Measurements from ENCODE around the gene SERPINA6.

Gene SERPINA6

DNA sequence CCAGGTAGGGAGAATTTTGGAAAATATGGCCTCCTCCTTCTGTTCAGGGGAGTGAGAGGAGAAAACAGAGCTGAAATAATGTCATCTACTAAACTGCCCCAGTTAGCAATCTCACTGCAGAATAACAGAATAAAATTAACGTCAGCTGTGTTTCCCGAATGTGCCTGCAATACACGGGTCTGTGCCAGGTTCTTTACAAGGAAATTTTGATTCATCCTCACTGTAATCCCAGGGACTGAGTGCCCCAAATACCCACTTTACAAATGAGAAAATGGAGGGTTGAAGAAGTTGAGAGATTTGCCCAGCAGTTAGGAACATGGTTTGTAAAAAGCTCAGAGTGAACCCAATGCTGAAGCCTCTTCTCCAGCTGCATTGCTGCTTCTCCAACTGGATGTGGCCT is 21.3 kb upstream of the SERPINA6 start:
- no peak overlapping the region for H3K27ac Mint-ChIP-seq
- no peaks in the 10 kb centered on the region for H3K36me3 Mint-ChIP-seq (ENCODE audit: low read depth)
- H3K9me3 Mint-ChIP-seq, result peaks cover 9% of the 10 kb centered on the region
- DNase-seq (ENCODE audit: low spot score), result no peak
- no peaks in the 10 kb centered on the region for H3K27me3 Mint-ChIP-seq (ENCODE audit: low read depth)
- H3K4me1 Mint-ChIP-seq (ENCODE audit: low read depth), result peaks cover 12% of the 10 kb centered on the region
- H3K4me3 Mint-ChIP-seq, result no peak overlapping the region

DNA sequence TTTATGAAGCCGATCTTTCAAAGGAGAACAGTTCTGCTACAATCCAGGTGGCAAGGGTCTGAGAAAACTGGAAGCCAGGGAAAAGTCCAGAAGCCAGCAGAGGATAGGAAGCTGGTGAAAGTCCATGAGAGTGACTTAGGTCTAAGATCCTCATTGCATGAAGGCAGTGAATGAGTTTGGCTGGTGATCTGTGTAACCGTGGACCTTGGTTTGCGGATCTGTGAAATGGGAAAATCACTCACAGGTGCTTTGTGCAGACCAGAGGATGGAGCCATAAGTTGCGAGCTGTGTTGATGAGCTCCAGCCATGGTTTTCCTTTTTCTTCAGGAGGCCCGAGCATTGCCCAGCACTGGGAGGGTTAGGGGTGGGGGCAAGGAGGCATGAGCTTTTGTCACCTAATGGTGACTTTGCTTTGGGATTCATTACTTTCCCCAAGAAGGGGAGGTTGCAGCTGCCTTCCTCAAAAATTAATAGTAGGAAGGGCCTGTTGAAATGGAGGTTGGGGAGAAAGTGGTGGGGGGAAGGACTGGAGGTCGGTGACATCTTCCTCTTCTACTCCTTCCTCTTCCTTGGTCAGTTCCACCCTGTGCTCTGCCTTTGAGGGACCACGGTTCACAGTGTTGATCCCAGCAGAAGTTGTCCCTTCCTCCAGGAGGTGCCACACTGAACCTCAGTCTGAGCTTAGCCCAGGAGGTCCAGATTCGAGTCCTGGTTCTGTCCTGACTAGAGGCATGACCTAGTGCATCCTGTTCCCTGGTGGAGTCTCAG is 20.3 kb upstream of the SERPINA6 start:
- H3K27ac Mint-ChIP-seq, result no peak overlapping the region
- H3K4me1 Mint-ChIP-seq (ENCODE audit: low read depth), result peaks cover 12% of the 10 kb centered on the region
- H3K4me3 Mint-ChIP-seq, result no peak overlapping the region
- no peak for DNase-seq (ENCODE audit: low spot score)
- peaks cover 13% of the 10 kb centered on the region for H3K9me3 Mint-ChIP-seq
- H3K27me3 Mint-ChIP-seq (ENCODE audit: low read depth), result no peaks in the 10 kb centered on the region
- H3K36me3 Mint-ChIP-seq (ENCODE audit: low read depth), result no peaks in the 10 kb centered on the region

DNA sequence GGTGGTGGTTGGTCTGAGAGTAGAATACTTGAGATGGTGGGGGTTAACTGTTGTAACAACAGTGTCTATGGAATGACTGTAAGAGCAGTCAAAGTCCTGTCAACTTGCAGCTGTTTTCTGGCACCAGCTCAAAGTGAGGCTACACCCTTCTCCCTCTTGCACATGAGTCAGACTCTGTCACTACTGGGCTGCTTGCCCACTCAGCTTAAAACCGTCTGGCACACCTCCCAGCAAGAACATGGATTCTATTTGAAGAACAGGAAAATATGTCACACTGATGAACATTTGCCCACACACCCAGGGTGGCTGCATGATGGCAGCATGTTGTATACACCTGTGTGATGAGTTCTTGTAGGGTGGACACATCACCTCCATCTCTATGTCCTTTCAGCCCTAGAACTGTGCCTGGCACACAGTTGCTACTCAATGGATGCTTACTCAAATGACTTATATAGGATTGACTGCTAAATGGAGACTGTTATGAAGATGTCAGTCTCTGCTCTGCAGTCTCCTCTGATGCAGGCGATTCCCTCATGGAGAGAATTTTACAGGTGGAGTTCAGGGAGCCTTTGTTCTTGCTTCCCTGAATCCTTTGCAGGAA is 19.3 kb upstream of the SERPINA6 start:
- no peaks in the 10 kb centered on the region for H3K36me3 Mint-ChIP-seq (ENCODE audit: low read depth)
- no peak overlapping the region for H3K27ac Mint-ChIP-seq
- H3K4me3 Mint-ChIP-seq, result no peak overlapping the region
- H3K9me3 Mint-ChIP-seq, result peaks cover 13% of the 10 kb centered on the region
- DNase-seq (ENCODE audit: low spot score), result no peak
- peaks cover 12% of the 10 kb centered on the region for H3K4me1 Mint-ChIP-seq (ENCODE audit: low read depth)
- H3K27me3 Mint-ChIP-seq (ENCODE audit: low read depth), result no peaks in the 10 kb centered on the region

DNA sequence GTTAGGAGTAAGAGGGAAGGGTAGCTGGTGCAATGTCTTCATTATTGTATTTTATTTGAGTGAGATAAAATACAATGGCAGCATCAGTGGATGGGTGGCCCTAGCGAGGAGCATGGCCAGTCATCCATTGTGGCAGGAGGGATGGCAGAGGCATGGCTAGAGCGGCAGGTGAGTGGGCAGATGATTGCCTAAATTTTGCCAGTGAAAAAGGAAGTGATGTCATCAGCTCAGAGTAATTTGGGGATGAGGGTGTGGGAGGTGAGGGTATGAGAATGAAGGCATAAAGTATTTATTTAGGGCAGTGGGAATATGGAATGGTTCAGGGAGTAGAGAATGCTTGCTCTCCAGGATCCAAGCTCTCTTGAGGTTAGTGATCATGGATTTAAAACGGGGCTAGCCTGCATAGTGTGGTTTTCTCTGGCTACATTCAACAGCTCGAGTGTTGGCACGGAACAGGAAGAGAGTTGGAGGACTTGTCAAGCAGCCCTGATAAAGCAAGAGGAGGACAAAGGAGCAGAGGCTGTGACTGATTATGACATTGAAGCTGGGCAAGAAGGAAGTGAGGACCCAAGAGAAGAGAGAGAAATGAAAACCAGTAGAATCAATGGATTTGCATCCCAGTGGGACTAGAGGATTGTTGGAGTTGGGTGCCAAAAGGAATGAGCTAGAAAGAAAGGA is 18.7 kb upstream of the SERPINA6 start:
- peak overlapping the region; percentile 19 for H3K4me3 Mint-ChIP-seq
- no peaks in the 10 kb centered on the region for H3K36me3 Mint-ChIP-seq (ENCODE audit: low read depth)
- H3K27me3 Mint-ChIP-seq (ENCODE audit: low read depth), result no peaks in the 10 kb centered on the region
- peaks cover 13% of the 10 kb centered on the region for H3K9me3 Mint-ChIP-seq
- peaks cover 12% of the 10 kb centered on the region for H3K4me1 Mint-ChIP-seq (ENCODE audit: low read depth)
- no peak overlapping the region for H3K27ac Mint-ChIP-seq
- no peak for DNase-seq (ENCODE audit: low spot score)

DNA sequence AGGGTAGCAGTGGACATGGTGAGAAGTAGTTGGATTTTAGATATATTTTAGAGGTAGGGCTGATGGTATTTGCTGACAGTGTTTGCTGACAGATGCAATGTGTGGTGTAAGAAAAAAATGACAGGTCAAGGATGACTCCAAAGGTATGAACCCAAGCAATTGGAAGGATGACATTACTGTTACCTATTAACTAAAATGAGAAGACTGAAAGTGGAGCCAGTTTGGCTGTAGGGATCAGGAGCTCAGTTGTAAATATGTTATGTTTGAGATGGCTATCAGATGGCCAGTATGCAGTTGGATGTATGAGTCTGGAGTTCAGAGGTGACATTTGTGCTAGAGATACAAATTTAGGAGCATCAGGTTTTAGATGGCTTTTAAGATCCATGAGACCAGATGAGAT is 17.4 kb upstream of the SERPINA6 start:
- Mint-ChIP-seq H3K27ac (no peak overlapping the region), H3K4me3 (no peak overlapping the region), H3K4me1 (ENCODE audit: low read depth) (peaks cover 7% of the 10 kb centered on the region), H3K27me3 (ENCODE audit: low read depth) (no peaks in the 10 kb centered on the region), H3K36me3 (ENCODE audit: low read depth) (no peaks in the 10 kb centered on the region), H3K9me3 (peaks cover 13% of the 10 kb centered on the region)
- DNase-seq (ENCODE audit: low spot score), result no peak

DNA sequence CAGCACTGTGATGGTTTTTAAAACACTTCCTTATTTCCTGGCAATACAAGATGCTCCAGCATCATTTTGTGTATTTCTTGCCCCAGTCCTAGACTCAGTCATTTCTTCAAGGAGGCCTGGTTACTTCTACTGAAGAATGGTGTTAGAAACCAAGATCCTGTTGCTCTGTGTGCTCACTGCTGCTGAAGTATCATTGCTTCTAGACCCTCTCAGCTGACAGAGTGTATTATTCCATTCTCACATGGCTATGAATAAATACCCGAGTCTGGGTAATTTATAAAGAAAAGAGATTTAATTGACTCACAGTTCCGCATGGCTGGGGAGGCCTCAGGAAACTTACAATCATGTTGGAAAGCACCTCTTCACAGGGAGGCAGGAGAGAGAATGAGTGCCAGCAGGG is 14.9 kb upstream of the SERPINA6 start:
- H3K4me3 Mint-ChIP-seq, result no peak overlapping the region
- H3K36me3 Mint-ChIP-seq (ENCODE audit: low read depth), result no peaks in the 10 kb centered on the region
- no peak overlapping the region for H3K27ac Mint-ChIP-seq
- H3K9me3 Mint-ChIP-seq, result peaks cover 7% of the 10 kb centered on the region
- H3K27me3 Mint-ChIP-seq (ENCODE audit: low read depth), result peaks cover 7% of the 10 kb centered on the region
- no peak for DNase-seq (ENCODE audit: low spot score)
- peaks cover 7% of the 10 kb centered on the region for H3K4me1 Mint-ChIP-seq (ENCODE audit: low read depth)

DNA sequence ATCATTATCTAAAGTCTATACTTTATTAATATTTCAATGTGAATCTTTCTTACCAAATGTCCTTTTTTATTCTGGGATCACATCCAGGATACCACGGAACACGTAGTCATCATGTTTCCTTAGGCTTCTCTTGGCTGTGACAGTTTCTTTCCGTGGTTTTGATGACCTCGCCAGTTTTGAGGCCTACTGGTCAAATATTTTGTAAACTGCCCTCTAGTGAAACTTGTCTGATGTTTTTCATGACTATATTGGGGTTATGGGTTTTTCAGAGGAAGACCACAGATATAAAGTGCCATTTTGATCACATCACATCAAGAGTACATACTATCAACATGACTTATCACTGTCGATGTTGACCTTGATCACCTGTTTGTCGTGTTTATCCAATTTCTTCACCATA is 14.1 kb upstream of the SERPINA6 start:
- H3K9me3 Mint-ChIP-seq, result peaks cover 7% of the 10 kb centered on the region
- no peak overlapping the region for H3K27ac Mint-ChIP-seq
- H3K4me1 Mint-ChIP-seq (ENCODE audit: low read depth), result peaks cover 7% of the 10 kb centered on the region
- no peak overlapping the region for H3K4me3 Mint-ChIP-seq
- H3K27me3 Mint-ChIP-seq (ENCODE audit: low read depth), result peaks cover 7% of the 10 kb centered on the region
- peak; percentile 14 for DNase-seq (ENCODE audit: low spot score)
- H3K36me3 Mint-ChIP-seq (ENCODE audit: low read depth), result no peaks in the 10 kb centered on the region

DNA sequence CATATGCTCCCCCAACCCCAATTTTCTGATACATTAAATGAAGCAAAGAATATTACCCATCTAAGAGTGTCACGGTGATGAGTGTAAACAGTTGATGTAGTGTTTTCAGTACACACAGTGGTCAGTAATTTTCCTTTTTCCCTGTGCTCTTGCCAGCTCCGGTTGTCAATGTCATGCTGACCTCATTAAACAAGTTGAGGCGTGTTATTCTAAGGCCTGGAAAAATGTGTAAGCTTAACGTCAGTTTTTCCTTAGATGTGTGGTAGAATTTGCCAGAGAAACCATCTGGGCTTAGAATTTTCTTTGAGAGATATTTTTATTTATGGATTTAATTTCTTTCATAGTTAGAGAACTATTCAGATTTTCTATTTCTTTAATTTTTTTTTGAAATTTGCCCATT is 11.7 kb upstream of the SERPINA6 start:
- Mint-ChIP-seq H3K36me3 (ENCODE audit: low read depth) (no peaks in the 10 kb centered on the region), H3K9me3 (peaks cover 4% of the 10 kb centered on the region), H3K4me1 (ENCODE audit: low read depth) (no peaks in the 10 kb centered on the region), H3K27me3 (ENCODE audit: low read depth) (peaks cover 7% of the 10 kb centered on the region), H3K27ac (no peak overlapping the region), H3K4me3 (no peak overlapping the region)
- DNase-seq (ENCODE audit: low spot score), result no peak

DNA sequence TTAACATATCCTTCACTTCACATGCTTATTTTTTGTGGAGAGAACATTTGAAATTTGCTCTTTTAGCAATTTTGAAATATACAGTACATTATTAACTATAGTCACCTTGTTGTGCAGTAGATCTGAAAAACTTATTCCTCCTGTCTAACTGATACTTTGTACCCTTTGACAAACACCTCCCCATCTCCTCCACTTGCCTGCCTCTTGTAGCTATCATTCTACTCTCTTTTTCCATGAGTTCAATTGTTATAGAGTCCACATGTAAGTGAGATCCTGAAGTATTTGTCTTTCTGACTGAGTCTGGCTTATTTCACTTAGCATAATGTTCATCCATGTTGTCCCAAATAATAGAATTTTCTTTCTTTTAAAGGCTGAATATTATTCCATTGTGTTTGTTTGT is 9.5 kb upstream of the SERPINA6 start:
- H3K4me1 Mint-ChIP-seq (ENCODE audit: low read depth), result no peaks in the 10 kb centered on the region
- peaks cover 12% of the 10 kb centered on the region for H3K27me3 Mint-ChIP-seq (ENCODE audit: low read depth)
- no peaks in the 10 kb centered on the region for H3K36me3 Mint-ChIP-seq (ENCODE audit: low read depth)
- H3K4me3 Mint-ChIP-seq, result no peak overlapping the region
- no peaks in the 10 kb centered on the region for H3K9me3 Mint-ChIP-seq
- no peak overlapping the region for H3K27ac Mint-ChIP-seq
- DNase-seq (ENCODE audit: low spot score), result no peak

DNA sequence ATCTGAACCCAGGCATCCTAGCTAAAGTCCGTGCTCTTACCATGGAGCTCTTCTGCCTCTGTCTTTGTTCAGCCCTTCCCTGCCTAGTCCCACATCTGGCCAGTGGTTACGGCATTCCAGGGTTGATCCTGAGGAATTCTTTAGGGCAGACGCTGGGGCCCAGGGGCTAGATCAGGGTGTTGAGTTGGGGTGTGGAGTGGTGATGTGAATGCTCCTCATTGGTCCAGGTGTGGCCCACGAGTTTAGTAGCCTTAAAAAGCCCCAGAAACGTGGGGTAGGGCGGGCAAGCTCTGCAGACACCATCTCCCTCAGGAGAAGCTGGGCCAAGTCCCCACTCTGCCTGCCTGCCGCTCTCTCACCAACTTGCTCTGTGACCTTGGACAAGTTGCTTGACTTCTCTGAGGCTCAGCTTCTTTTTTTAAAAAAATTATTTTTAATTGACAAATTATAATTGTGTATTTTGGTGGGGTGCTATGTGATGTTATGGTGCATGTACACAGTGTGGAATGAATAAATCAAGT is 9.0 kb upstream of the SERPINA6 start:
- Mint-ChIP-seq H3K36me3 (ENCODE audit: low read depth) (no peaks in the 10 kb centered on the region), H3K27ac (no peak overlapping the region), H3K4me3 (no peak overlapping the region), H3K27me3 (ENCODE audit: low read depth) (peaks cover 12% of the 10 kb centered on the region), H3K9me3 (no peaks in the 10 kb centered on the region), H3K4me1 (ENCODE audit: low read depth) (no peaks in the 10 kb centered on the region)
- no peak for DNase-seq (ENCODE audit: low spot score)

DNA sequence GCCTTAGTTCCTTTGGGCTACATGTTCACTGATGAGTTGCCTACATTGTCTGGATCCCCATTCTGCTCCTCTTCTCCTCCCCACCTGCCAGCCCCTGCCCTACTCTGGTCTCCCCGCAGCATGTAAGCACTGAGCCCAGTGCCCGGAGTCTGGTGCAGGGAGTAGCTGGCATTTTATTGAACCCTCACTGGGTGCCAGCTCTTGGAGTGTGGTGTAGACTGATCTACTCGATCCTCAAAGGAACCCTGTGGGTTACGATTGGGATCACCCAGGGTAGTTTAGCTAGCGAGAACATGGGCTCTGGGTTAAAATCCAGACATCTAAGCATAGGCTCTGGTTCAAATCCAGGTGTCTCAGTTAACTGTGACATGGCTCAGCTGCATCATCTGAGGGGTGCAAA is 8.3 kb upstream of the SERPINA6 start:
- H3K9me3 Mint-ChIP-seq, result no peaks in the 10 kb centered on the region
- no peaks in the 10 kb centered on the region for H3K36me3 Mint-ChIP-seq (ENCODE audit: low read depth)
- H3K4me3 Mint-ChIP-seq, result no peak overlapping the region
- peaks cover 12% of the 10 kb centered on the region for H3K27me3 Mint-ChIP-seq (ENCODE audit: low read depth)
- DNase-seq (ENCODE audit: low spot score), result no peak
- H3K4me1 Mint-ChIP-seq (ENCODE audit: low read depth), result no peaks in the 10 kb centered on the region
- no peak overlapping the region for H3K27ac Mint-ChIP-seq

DNA sequence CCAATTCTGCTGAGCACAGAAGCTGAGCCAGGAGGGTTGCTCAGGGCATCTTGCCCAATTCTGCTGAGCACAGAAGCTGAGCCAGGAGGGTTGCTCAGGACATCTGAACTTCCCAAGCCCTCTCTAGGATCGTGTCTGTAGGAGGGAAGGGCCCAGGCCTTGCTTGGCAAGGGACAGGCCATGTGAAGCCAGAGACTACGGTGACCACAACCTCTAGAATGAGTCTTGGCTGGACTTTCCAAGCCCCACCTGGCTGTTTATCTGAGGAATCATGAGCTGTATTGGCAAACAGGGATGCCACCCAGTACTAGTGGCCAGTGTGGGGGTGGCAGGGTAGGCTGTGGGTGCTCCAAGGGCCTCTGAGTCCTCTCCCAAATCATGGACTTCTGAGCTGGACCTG is 7.7 kb upstream of the SERPINA6 start:
- Mint-ChIP-seq H3K36me3 (ENCODE audit: low read depth) (no peaks in the 10 kb centered on the region), H3K9me3 (no peaks in the 10 kb centered on the region), H3K4me1 (ENCODE audit: low read depth) (no peaks in the 10 kb centered on the region), H3K4me3 (no peak overlapping the region), H3K27me3 (ENCODE audit: low read depth) (peaks cover 12% of the 10 kb centered on the region), H3K27ac (no peak overlapping the region)
- no peak for DNase-seq (ENCODE audit: low spot score)

DNA sequence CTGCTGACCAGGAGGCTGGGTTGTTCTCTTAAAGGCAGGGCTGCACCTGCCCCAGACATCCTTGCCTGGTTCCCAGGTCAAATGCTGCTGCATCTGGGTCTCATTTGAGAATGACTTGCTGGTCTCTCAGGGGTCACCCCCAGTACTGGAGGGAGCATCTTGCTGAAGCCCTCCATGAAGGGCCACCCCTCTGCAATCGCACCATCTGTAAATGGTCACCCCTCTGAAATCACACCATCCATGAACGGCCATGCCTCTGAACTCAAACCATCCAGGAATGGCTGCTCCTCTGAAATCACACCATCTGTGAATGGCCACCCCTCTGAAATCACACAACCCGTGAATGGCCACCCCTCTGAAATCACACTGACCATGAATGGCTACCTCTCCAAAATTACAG is 7.3 kb upstream of the SERPINA6 start:
- Mint-ChIP-seq H3K4me1 (ENCODE audit: low read depth) (no peaks in the 10 kb centered on the region), H3K36me3 (ENCODE audit: low read depth) (no peaks in the 10 kb centered on the region), H3K27ac (no peak overlapping the region), H3K27me3 (ENCODE audit: low read depth) (peaks cover 12% of the 10 kb centered on the region), H3K4me3 (no peak overlapping the region), H3K9me3 (no peaks in the 10 kb centered on the region)
- DNase-seq (ENCODE audit: low spot score), result no peak

DNA sequence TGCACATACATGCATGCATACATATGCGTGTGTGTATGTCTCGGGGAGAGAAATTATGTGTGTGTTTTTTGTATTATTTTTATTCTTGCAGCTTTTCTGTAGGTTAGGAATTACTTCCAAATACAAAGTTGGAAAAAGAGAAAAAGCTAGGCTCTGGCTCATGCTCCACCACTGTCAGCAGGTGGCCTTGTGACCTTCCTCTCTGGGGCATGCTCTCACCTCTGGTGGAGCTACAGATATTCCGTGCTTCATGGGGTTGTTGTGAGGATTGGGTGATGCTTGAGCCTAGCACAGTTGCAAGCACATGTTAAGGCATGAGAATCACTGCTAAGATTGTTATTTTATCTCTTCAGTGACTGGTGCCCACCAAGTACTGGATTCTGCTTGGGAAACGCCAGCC is 6.7 kb upstream of the SERPINA6 start:
- no peak for DNase-seq (ENCODE audit: low spot score)
- Mint-ChIP-seq H3K9me3 (no peaks in the 10 kb centered on the region), H3K36me3 (ENCODE audit: low read depth) (no peaks in the 10 kb centered on the region), H3K27me3 (ENCODE audit: low read depth) (peaks cover 12% of the 10 kb centered on the region), H3K27ac (no peak overlapping the region), H3K4me1 (ENCODE audit: low read depth) (no peaks in the 10 kb centered on the region), H3K4me3 (no peak overlapping the region)
